Measurements from ENCODE around the gene BCAN.
"Not testable (repeated sequence)": the region's sequence is repeated elsewhere in the genome, so short reads cannot be mapped to it uniquely, and the experiment has no call there.

BCAN gene

DNA sequence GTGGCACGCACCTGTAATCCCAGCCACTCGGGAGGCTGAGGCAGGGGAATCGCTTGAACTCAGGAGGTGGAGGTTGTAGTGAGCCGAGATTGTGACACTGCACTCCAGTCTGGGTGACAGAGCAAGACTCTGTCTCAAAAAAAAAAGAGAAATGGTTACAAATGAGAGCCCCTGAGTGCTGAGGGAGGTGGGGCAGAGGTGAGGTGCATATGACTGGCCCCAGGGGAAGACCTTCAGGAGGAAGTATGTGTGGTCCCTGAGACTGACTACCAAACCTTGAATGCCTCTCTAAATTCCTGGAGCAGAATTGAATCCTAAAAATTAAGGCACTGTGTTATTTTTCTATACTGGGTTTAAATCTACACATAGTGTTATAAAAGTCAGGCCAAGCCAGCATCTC is 34.6 kb upstream of the BCAN start:
- peaks cover 14% of the 10 kb centered on the region for H3K4me1 Mint-ChIP-seq (ENCODE audit: low read depth)
- not testable (repeated sequence) for H3K27ac Mint-ChIP-seq; H3K4me3 Mint-ChIP-seq; H3K36me3 Mint-ChIP-seq (ENCODE audit: low read depth); H3K9me3 Mint-ChIP-seq
- H3K27me3 Mint-ChIP-seq (ENCODE audit: low read depth): peaks cover 23% of the 10 kb centered on the region

DNA sequence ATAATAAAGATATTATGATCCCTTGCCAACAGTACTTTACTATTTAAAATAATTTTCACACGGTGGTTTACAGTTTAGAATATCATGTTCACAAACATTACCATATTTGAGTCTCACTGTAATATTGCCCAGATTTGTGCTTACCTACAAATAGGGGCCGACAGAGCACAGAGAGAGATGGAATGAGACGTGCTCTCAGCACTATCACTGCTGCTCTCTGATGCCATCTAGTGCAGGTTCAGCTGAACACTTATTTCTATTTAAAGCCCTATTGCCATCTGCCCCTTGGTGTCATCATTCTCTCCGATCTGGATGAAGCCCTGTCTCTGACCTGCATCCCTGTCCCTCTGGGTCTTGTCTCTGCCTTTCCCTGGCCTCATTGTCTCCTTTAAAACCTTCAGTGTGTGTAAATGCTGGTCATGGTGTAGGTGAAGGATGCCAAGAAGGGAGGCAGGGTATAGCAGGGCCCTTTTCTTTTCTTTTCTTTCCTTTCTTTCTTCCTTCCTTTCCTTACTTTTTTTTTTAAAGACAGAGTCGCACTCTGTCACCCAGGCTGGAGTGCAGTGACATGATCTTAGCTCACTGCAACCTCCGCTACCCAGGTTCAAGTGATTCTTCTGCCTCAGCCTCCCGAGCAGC is 33.8 kb upstream of the BCAN start:
- Mint-ChIP-seq H3K27ac (no peak overlapping the region), H3K4me1 (ENCODE audit: low read depth) (peaks cover 9% of the 10 kb centered on the region), H3K36me3 (ENCODE audit: low read depth) (no peaks in the 10 kb centered on the region)

DNA sequence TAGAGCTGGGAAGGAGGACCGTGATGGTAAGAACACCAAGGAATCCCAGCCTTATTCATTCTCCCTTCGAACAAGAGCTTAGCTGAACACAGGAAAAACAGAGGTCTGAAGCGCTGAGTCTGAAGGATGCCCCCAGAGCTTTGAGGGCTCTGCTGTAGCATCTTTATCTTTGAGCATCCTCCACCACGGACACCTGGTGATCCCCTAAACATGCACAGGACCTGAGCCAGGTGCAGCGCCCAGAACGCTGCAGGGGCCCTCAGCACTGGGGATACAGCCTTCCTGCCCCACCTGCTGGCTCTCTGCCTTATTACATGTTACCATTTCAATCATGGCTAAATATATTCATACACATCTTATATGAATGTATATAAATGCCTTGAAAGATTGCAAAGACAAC is 32.9 kb upstream of the BCAN start:
- H3K4me3 Mint-ChIP-seq: no peak overlapping the region
- H3K36me3 Mint-ChIP-seq (ENCODE audit: low read depth): no peaks in the 10 kb centered on the region

More for the DNA sequence above, 33.8 kb upstream of the BCAN start:
- Mint-ChIP-seq H3K4me3 (no peak overlapping the region), H3K27me3 (ENCODE audit: low read depth) (peaks cover 28% of the 10 kb centered on the region), H3K9me3 (no peaks in the 10 kb centered on the region)

DNA sequence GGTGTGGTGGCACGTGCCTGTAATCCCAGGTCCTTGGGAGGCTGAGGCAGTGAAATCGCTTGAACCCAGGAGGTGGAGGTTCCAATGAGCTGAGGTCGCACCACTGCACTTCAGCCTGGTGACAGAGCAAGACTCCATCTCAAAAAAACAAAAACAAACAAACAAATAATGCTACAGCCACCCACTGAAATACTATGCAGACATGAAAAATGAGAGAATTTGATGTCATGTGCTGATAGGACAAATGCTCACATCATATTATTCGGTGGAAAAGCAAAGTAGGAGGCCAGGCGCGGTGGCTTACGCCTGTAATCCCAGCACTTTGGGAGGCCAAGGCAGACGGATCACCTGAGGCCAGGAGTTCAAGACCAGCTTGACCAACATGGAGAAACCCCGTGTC is 31.8 kb upstream of the BCAN start:
- H3K4me3 Mint-ChIP-seq; H3K36me3 Mint-ChIP-seq (ENCODE audit: low read depth); H3K27ac Mint-ChIP-seq; H3K4me1 Mint-ChIP-seq (ENCODE audit: low read depth); H3K9me3 Mint-ChIP-seq: not testable (repeated sequence)
- peaks cover 42% of the 10 kb centered on the region for H3K27me3 Mint-ChIP-seq (ENCODE audit: low read depth)

More for the DNA sequence above, 32.9 kb upstream of the BCAN start:
- H3K9me3 Mint-ChIP-seq: no peaks in the 10 kb centered on the region
- H3K4me1 Mint-ChIP-seq (ENCODE audit: low read depth): peaks cover 9% of the 10 kb centered on the region
- peaks cover 31% of the 10 kb centered on the region for H3K27me3 Mint-ChIP-seq (ENCODE audit: low read depth)
- no peak overlapping the region for H3K27ac Mint-ChIP-seq

DNA sequence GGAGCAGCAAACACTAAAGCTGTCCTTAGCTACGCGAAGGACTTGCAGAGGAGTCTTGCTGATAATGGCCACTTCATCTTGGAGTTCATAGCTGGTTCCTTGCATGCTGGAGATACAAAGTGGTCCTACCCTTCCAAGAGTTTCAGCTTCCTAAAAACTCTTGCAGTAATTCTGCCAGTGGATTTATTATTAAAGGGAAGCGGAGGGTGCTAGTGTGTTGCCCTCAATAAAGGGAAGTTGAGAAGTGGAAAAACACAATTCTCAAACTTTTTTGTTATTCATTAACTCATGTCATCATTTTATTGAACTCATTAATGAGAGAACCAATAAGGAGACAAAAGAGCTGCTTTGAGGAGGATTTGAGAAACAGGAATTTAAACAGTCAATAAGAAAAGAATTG is 29.3 kb upstream of the BCAN start:
- H3K27ac Mint-ChIP-seq: no peak overlapping the region
- no peak overlapping the region for H3K4me3 Mint-ChIP-seq
- no peaks in the 10 kb centered on the region for H3K9me3 Mint-ChIP-seq
- H3K27me3 Mint-ChIP-seq (ENCODE audit: low read depth): peaks cover 55% of the 10 kb centered on the region
- no peaks in the 10 kb centered on the region for H3K36me3 Mint-ChIP-seq (ENCODE audit: low read depth)
- H3K4me1 Mint-ChIP-seq (ENCODE audit: low read depth): peaks cover 9% of the 10 kb centered on the region

DNA sequence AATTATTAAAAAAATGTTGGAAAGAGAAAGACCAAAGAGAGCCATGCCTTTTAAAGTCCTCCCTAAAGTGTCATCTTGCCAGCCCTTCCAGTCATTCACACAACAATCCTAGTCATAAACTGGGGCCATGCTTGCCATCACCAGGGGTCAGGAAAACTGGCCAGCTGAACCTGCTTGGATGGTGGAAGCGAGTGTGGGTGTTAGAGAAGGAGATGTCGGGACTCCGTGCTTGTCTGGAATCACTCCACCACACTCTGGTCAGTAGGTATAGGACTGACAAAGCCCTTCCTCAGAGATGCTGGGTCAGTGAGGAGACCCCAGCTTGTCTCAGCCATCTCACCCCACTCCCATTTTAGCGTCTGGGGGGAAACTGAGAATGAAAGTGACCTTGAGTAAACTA is 26.0 kb upstream of the BCAN start:
- H3K9me3 Mint-ChIP-seq: no peaks in the 10 kb centered on the region
- H3K27me3 Mint-ChIP-seq (ENCODE audit: low read depth): peaks cover 70% of the 10 kb centered on the region
- peaks cover 3% of the 10 kb centered on the region for H3K4me1 Mint-ChIP-seq (ENCODE audit: low read depth)
- H3K36me3 Mint-ChIP-seq (ENCODE audit: low read depth): no peaks in the 10 kb centered on the region
- no peak overlapping the region for H3K27ac Mint-ChIP-seq
- no peak overlapping the region for H3K4me3 Mint-ChIP-seq

DNA sequence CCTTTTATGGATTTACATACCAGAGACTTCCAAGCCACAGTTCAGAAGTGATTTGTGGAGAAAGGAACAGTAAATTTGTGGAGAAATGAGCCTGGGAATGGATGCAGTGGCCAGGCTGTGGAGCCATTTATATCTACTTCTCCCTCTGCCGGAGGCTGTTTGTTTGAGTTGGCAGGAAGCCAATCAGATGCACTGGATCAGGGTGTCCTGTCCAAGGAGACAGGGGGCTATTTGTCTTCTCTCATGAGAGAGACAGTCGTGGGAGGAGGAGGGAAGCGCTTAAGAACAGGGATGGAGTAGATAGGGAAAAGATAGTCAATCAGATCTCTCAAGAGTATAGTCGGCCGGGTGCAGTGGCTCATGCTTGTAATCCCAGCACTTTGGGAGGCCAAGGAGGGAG is 25.5 kb upstream of the BCAN start:
- no peaks in the 10 kb centered on the region for H3K9me3 Mint-ChIP-seq
- H3K27ac Mint-ChIP-seq: no peak overlapping the region
- peaks cover 72% of the 10 kb centered on the region for H3K27me3 Mint-ChIP-seq (ENCODE audit: low read depth)
- H3K36me3 Mint-ChIP-seq (ENCODE audit: low read depth): no peaks in the 10 kb centered on the region
- peaks cover 3% of the 10 kb centered on the region for H3K4me1 Mint-ChIP-seq (ENCODE audit: low read depth)
- no peak overlapping the region for H3K4me3 Mint-ChIP-seq

DNA sequence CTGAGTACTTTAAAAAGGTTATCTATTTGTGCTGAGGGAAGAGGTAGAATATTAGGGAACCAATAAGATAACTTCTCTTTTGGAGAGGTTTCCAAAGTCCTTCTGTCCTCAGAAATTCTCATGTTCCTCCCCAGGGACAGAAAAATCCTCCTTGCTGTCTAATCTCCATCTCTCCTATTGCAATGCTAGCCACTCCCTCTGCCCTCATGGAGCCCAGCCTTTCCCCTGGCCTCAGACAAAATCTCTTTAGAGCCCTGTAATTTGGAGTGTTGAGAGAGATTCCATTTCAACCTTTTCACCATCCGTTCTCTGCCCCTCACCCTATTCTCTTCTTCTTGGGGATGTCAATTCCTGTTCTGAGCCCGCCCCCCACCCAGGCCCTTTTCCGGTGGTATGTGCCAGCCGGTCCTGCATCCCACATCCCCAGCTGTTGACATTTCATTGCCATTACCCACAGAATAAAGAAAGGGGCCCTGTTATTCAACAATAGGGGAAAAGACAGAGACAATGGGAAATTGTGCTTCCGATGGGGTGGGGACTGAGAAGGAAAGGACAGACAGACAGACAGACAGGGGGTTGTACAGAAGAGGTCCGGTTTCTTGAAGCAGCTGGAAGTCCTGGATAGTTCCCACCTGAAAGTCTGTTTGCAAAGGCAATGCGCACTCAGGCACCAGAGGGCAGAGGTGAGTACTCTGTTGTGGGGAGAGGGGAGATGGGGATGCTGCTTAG is 22.9 kb upstream of the BCAN start, which contains the start of gene HAPLN2:
Gene HAPLN2 (plus strand): TSS at position 563 of the 729 bp plus-strand sequence. CDS start 4,076 bp downstream, outside the sequence.
- H3K9me3 Mint-ChIP-seq: no peaks in the 10 kb centered on the region
- no peak within 1 kb of the TSS for H3K27ac Mint-ChIP-seq
- peaks cover 1% of the 10 kb centered on the region for H3K36me3 Mint-ChIP-seq (ENCODE audit: low read depth)
- H3K27me3 Mint-ChIP-seq (ENCODE audit: low read depth): peaks cover 80% of the 10 kb centered on the region
- no peak within 1 kb of the TSS for H3K4me3 Mint-ChIP-seq
- peaks cover 3% of the 10 kb centered on the region for H3K4me1 Mint-ChIP-seq (ENCODE audit: low read depth)

DNA sequence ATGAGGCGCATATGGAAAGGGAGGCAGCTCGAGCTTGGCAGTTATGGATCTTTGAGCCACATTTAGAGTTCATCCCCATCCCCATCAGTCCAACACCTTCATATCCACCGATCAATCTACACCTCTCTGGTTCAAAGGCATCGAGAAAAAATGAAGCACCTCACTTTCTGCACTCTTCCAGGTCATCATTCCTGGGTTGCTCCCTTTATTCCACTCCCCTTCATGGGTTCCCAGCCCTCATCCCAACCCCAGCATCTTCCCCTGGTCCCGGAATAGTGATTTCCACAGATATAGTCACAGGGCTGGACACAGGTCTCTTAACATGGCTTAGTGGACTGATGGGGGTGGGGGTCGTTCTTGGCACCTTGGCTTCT is 22.3 kb upstream of the BCAN start:
- Mint-ChIP-seq H3K36me3 (ENCODE audit: low read depth) (peaks cover 1% of the 10 kb centered on the region), H3K27me3 (ENCODE audit: low read depth) (peaks cover 78% of the 10 kb centered on the region), H3K4me1 (ENCODE audit: low read depth) (peaks cover 5% of the 10 kb centered on the region), H3K4me3 (no peak overlapping the region), H3K27ac (no peak overlapping the region), H3K9me3 (no peaks in the 10 kb centered on the region)

DNA sequence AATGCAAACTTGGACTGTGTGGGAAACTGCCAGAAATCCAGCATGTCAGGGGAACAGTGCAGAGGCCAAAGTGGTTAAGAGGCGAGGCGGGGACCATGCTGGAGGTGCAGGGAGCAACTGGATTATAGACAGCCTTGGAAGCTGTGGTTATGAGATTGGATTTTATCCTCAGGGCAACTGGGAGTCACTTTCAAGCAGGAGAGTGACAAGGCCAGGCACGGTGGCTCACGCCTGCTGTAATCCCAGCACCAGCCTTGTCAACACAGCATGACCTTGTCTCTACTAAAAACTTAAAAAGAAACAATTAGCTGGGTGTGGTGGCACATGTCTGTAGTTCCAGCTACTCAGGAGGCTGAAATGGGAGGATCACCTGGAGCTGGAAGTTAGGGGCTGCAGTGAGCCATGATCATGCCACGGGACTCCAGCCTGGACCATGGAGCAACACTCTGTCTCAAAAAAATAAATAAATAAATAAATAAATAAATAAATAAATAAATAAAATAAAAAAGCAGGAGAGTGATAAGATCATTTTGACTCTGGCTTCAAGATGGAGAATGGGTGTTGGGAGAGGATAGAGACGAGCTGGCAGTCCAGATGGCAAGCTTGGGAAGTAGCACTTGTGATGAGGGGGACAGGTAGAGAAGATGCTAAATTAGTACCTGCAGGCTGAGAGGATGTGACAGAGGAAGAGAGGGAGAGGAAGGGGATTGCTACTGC is 19.2 kb upstream of the BCAN start:
- H3K9me3 Mint-ChIP-seq: no peaks in the 10 kb centered on the region
- no peak overlapping the region for H3K27ac Mint-ChIP-seq
- H3K4me1 Mint-ChIP-seq (ENCODE audit: low read depth): peaks cover 11% of the 10 kb centered on the region
- H3K36me3 Mint-ChIP-seq (ENCODE audit: low read depth): peaks cover 1% of the 10 kb centered on the region
- H3K27me3 Mint-ChIP-seq (ENCODE audit: low read depth): peaks cover 74% of the 10 kb centered on the region
- H3K4me3 Mint-ChIP-seq: peak overlapping the region; percentile 53

DNA sequence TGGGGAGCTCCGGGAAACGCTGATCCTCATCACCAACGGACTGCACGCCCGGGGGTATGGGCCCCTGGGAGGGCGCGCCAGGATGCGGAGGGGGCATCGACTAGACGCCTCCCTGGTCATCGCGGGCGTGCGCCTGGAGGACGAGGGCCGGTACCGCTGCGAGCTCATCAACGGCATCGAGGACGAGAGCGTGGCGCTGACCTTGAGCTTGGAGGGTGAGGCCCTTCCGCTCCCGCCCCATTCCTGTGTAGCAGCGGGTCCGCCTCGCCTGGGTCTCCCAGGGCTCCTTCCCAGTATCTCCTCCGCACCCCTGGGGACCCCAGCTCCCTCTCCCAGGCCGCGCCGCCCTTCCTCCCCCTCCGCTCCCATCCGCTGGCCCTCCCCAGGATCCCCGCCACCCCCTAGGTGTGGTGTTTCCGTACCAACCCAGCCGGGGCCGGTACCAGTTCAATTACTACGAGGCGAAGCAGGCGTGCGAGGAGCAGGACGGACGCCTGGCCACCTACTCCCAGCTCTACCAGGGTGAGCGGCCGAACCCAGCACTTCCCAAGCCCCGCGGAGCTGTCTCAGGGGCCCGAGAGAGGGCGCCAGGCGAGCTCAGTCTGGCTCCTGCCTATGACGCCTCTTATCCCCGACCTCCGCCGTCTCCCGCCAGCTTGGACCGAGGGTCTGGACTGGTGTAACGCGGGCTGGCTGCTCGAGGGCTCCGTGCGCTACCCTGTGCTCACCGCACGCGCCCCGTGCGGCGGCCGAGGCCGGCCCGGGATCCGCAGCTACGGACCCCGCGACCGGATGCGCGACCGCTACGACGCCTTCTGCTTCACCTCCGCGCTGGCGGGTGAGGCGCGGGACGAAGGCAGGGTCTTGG is 17.7 kb upstream of the BCAN start:
- no peaks in the 10 kb centered on the region for H3K9me3 Mint-ChIP-seq
- H3K27me3 Mint-ChIP-seq (ENCODE audit: low read depth): peaks cover 77% of the 10 kb centered on the region
- H3K36me3 Mint-ChIP-seq (ENCODE audit: low read depth): peaks cover 1% of the 10 kb centered on the region
- no peak overlapping the region for H3K4me3 Mint-ChIP-seq
- H3K27ac Mint-ChIP-seq: no peak overlapping the region
- peaks cover 10% of the 10 kb centered on the region for H3K4me1 Mint-ChIP-seq (ENCODE audit: low read depth)

DNA sequence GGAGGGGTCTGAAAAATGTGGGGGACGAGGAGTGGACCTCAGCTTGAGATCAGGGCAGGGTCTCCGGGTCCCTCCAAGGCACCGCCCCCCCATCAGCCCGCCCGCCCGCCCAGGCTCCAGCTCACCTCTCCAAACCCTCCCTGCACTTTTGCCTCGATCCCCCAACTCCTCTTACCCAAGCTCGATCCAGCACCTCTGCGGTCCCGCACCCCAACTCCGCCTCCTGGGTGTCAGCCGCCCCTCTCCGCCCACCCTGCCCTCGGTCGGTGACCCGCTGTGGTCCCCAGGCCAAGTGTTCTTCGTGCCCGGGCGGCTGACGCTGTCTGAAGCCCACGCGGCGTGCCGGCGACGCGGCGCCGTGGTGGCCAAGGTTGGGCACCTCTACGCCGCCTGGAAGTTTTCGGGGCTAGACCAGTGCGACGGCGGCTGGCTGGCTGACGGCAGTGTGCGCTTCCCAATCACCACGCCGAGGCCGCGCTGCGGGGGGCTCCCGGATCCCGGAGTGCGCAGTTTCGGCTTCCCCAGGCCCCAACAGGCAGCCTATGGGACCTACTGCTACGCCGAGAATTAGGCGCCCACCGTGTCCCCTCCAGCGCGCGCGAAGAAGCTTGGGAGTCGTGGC is 17.0 kb upstream of the BCAN start:
- H3K27me3 Mint-ChIP-seq (ENCODE audit: low read depth): peaks cover 77% of the 10 kb centered on the region
- H3K27ac Mint-ChIP-seq: no peak overlapping the region
- H3K4me3 Mint-ChIP-seq: no peak overlapping the region
- H3K9me3 Mint-ChIP-seq: no peaks in the 10 kb centered on the region
- peaks cover 9% of the 10 kb centered on the region for H3K4me1 Mint-ChIP-seq (ENCODE audit: low read depth)
- H3K36me3 Mint-ChIP-seq (ENCODE audit: low read depth): peaks cover 1% of the 10 kb centered on the region

DNA sequence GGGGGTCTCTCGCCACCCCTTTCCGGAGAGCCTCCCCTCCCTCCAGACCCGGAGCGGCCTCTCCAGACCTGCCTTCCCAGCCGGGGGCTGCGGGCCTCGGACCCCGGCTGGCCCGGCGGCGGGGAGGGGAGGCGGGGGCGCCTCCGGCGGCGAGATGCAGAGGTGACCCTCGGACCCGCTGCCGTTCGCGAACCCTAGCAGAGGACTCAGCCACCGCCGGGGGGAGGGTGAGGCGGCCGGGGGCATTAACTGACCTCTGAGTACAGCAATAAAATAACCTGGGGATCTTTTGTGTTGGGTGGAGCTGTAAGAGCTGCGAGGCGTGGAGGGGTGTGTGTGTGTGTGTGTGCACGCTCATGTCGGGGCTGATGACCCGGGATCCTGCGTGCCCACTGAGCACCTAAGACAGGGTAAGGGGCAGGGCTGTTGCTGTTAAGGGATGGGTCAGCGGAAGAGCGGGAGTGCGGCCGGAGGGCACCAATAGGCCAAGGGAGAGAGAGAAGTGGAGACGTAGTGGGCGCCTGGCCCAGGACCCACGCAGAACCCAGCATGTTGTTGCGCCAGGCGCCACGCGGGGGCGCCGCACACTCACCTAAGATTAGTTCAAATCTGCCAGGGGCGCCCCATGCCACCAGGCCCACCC is 16.4 kb upstream of the BCAN start:
- Mint-ChIP-seq H3K27ac (peak overlapping the region; percentile 2), H3K4me1 (ENCODE audit: low read depth) (peaks cover 9% of the 10 kb centered on the region), H3K27me3 (ENCODE audit: low read depth) (peaks cover 74% of the 10 kb centered on the region), H3K4me3 (peak overlapping the region; percentile 33), H3K9me3 (no peaks in the 10 kb centered on the region), H3K36me3 (ENCODE audit: low read depth) (peaks cover 1% of the 10 kb centered on the region)
